Measurements from ENCODE around the gene TCOF1. TPM values are rescaled to one million over a fixed set of nuclear protein-coding genes. Genes with fewer than 3 reads are reported as not detected.

The TCOF1 gene
- total and polyA plus RNA-seq, 2 of the 8 experiments (the other 6 are each of a cell fraction or from before 2014, with no cell fraction given) = 35.9 to 170 TPM

- FAIRE-seq (no peak), DNase-seq (ENCODE audit: low read depth in 1 of 2, low spot score in 2 of 2) (no peak)
- no peak overlapping the region for H3K4me3 ChIP-seq (ENCODE audit: extremely low read depth in 1 of 4, insufficient read depth in 2 of 4, low read depth in 3 of 4, low read length in 4 of 4)
- H4K20me1 ChIP-seq (replicated peaks in 1 of 2; ENCODE audit: control insufficient read depth in 1 of 2, insufficient read depth in 2 of 2, low read length in 2 of 2) = no peaks in the 10 kb centered on the region
- H3K23ac ChIP-seq (ENCODE audit: insufficient read length) = no peak overlapping the region
- POLR2A ChIA-PET (ENCODE audit: partially characterized antibody) = interaction anchor here (0.9 to 3.1 kb wide), 2 partner anchors 10 to 16 kb away, joined by 3 to 11 read pairs; partner anchors contain the start of gene ARSI
- H2BK12ac ChIP-seq (ENCODE audit: low read depth, low read length) = no peak overlapping the region
- no peak overlapping the region for H3K14ac ChIP-seq (ENCODE audit: insufficient read length)
- H3K4ac ChIP-seq (replicated peaks; ENCODE audit: insufficient read length, low read depth, low read length) = no peak overlapping the region
- H2BK5ac ChIP-seq (ENCODE audit: low read depth, low read length) = no peak overlapping the region
- no peak overlapping the region for H3K9ac ChIP-seq (replicated peaks in 1 of 4; ENCODE audit: extremely low read depth in 1 of 4, low read depth in 3 of 4, low read length in 3 of 4)
- H3K36me3 ChIP-seq (ENCODE audit: control insufficient read depth in 2 of 4, insufficient read depth in 4 of 4, low read length in 3 of 4) = no peaks in the 10 kb centered on the region
- CTCF ChIA-PET (ENCODE audit: partially characterized antibody) = interaction anchor here (0.6 to 2.4 kb wide), 13 partner anchors 8 to 640 kb away, joined by 3 to 8 read pairs (median 3); no protein-coding TSS in a partner anchor
- H3K4me2 ChIP-seq (ENCODE audit: insufficient read depth in 1 of 2, low read depth in 2 of 2, low read length in 2 of 2) = no peak overlapping the region
- peaks cover 0 to 6% (median 1%) of the 10 kb centered on the region in 4 experiments; a peak in 4 of 7 replicates for H3K4me1 ChIP-seq (replicated peaks in 1 of 4; ENCODE audit: control insufficient read depth in 3 of 4, insufficient read depth in 4 of 4, low read length in 3 of 4)
- H4K8ac ChIP-seq (ENCODE audit: extremely low read depth, insufficient read depth, low read length) = no peak overlapping the region
- H2AK5ac ChIP-seq (ENCODE audit: low read depth, low read length) = no peak overlapping the region
- no peak overlapping the region for H3K27ac ChIP-seq (ENCODE audit: low read depth, low read length)
- no peaks in the 10 kb centered on the region for H3K79me1 ChIP-seq (ENCODE audit: low read depth, low read length)
- H4K5ac ChIP-seq (ENCODE audit: insufficient read length, low read depth, low read length) = no peak overlapping the region
- H3K23me2 ChIP-seq (ENCODE audit: low read depth, low read length) = no peaks in the 10 kb centered on the region
- H2AFZ ChIP-seq (ENCODE audit: low read length) = 0 out of 2 replicates have a peak overlapping the region, but pooled peaks have one; percentile 20
- no peak overlapping the region for H3K18ac ChIP-seq (ENCODE audit: extremely low read depth, low read length)
- H3K79me2 ChIP-seq (ENCODE audit: control insufficient read depth in 1 of 2, insufficient read depth in 2 of 2, low read length in 2 of 2) = no peaks in the 10 kb centered on the region
- H2BK15ac ChIP-seq (ENCODE audit: low read length) = no peak overlapping the region
- H4K91ac ChIP-seq (replicated peaks; ENCODE audit: insufficient read length, low read length) = no peak overlapping the region
- H3K9me3 ChIP-seq (ENCODE audit: insufficient read depth in 2 of 2, low read depth in 1 of 2, low read length in 1 of 2) = no peaks in the 10 kb centered on the region
- no peak overlapping the region for H2BK120ac ChIP-seq (replicated peaks; ENCODE audit: low read depth, low read length)
- H3K56ac ChIP-seq (replicated peaks; ENCODE audit: insufficient read length, low read depth, low read length) = no peak overlapping the region
- no peaks in the 10 kb centered on the region for H3K27me3 ChIP-seq (replicated peaks in 1 of 4; ENCODE audit: control insufficient read depth in 3 of 4, extremely low read depth in 1 of 4, insufficient read depth in 3 of 4, low read length in 3 of 4)
- TF ChIP-seq JUN (IDR thresholded peaks at IDR 0.05; ENCODE audit: low read depth, low read length) (no peak), SUZ12 (IDR thresholded peaks at IDR 0.05; ENCODE audit: low read length) (no peak), TAF7 (optimal IDR thresholded peaks at IDR 0.05; ENCODE audit: borderline replicate concordance, low read depth, low read length) (no peak), BRCA1 (IDR thresholded peaks at IDR 0.05; ENCODE audit: low read depth, low read length) (no peak), CBX8 (IDR thresholded peaks at IDR 0.05; ENCODE audit: borderline replicate concordance, low read depth, low read length) (no peak), EP300 (IDR thresholded peaks at IDR 0.05; ENCODE audit: borderline replicate concordance in 1 of 2, low read depth in 2 of 2, low read length in 2 of 2) (no peak), CTBP2 (IDR thresholded peaks at IDR 0.05; ENCODE audit: borderline replicate concordance, insufficient read depth, insufficient read length, low read length) (no peak), POLR2A (IDR thresholded peaks at IDR 0.05; ENCODE audit: control extremely low read depth in 1 of 2, low read depth in 2 of 2, low read length in 2 of 2) (no peak), EZH2 (IDR thresholded peaks at IDR 0.05; ENCODE audit: low read depth, low read length, severe bottlenecking) (no peak), KDM4A (IDR thresholded peaks at IDR 0.05; ENCODE audit: low read depth, low read length, severe bottlenecking) (no peak)
- WGBS, 2 experiments (ENCODE audit: extremely low coverage in 1 of 2, insufficient coverage in 1 of 2, insufficient read length in 1 of 2, insufficient replicate concordance in 2 of 2, low coverage in 1 of 2, low lambda C conversion rate in 2 of 2, missing lambda C conversion rate in 1 of 2) = 89% methylated on average over 6 of the region's 6 CpGs; no CpG with 5 or more reads in 1 of the 2 experiments
- no peak overlapping the region for H2BK20ac ChIP-seq (ENCODE audit: low read length)
These were observed 38.1 kb upstream of the TCOF1 start for GRCh38 chr5:150319484-150319790.
